Muscle of leg (tissue), 11 donors: ENCODE measurements around the gene TMPRSS6. TPM values are rescaled to one million over a fixed set of nuclear protein-coding genes. Genes with fewer than 3 reads are reported as not detected.

ENCODE experiments used
- DNase-seq: peaks from one replicate; pipeline ENCODE4 v3.0.0; 2013
- H3K27ac ChIP-seq: one replicate; pipeline ENCODE4 v1.5.1; 2013; ENCODE audit warnings: mild to moderate bottlenecking, low read length, control low read depth
- H3K27me3 ChIP-seq: one replicate; pipeline ENCODE4 v1.6.1; 2013; ENCODE audit warnings: low read length; ENCODE audit not compliant: control insufficient read depth, insufficient read depth
- H3K36me3 ChIP-seq: one replicate; pipeline ENCODE4 v1.6.1; 2013; ENCODE audit warnings: low read length; ENCODE audit not compliant: control insufficient read depth, insufficient read depth
- H3K4me1 ChIP-seq: one replicate; pipeline ENCODE4 v1.6.1; 2013; ENCODE audit warnings: low read length; ENCODE audit not compliant: control insufficient read depth, insufficient read depth
- H3K4me3 ChIP-seq: one replicate; pipeline ENCODE4 v1.5.1; 2013; ENCODE audit warnings: low read length, control low read depth
- H3K9me3 ChIP-seq: replicated peaks from 2 replicates; pipeline ENCODE4 v1.6.1; 2013; ENCODE audit warnings: low read depth, low read length; ENCODE audit not compliant: control insufficient read depth
- WGBS: methylation state at CpG from one replicate; pipeline ENCODE4 v1.1.5; 2013; ENCODE audit warnings: missing lambda C conversion rate; ENCODE audit not compliant: insufficient coverage; 5-methylcytosine and 5-hydroxymethylcytosine counted together
- polyA plus RNA-seq, 8 donors: library from polyadenylated mRNA; unstranded; fragments of 120-200 nt; gene quantifications; one replicate each; pipeline versions ENCODE4 v1.2.1 to v1.2.3, GENCODE V29; 2013; ENCODE audit warnings: inconsistent platforms in 1 of 8, low replicate concordance in 1 of 8; ENCODE audit not compliant: insufficient read length in 8 of 8, insufficient read depth in 1 of 8
- total RNA-seq: library from RNA; stranded (reverse); fragments of 120-200 nt; gene quantifications from one replicate; pipeline ENCODE4 v1.2.4, GENCODE V29; 2013

TMPRSS6 gene
- total and polyA plus RNA-seq, 9 donors, result 0.04 to 0.18 (median 0.11) TPM; not detected in 1

DNA sequence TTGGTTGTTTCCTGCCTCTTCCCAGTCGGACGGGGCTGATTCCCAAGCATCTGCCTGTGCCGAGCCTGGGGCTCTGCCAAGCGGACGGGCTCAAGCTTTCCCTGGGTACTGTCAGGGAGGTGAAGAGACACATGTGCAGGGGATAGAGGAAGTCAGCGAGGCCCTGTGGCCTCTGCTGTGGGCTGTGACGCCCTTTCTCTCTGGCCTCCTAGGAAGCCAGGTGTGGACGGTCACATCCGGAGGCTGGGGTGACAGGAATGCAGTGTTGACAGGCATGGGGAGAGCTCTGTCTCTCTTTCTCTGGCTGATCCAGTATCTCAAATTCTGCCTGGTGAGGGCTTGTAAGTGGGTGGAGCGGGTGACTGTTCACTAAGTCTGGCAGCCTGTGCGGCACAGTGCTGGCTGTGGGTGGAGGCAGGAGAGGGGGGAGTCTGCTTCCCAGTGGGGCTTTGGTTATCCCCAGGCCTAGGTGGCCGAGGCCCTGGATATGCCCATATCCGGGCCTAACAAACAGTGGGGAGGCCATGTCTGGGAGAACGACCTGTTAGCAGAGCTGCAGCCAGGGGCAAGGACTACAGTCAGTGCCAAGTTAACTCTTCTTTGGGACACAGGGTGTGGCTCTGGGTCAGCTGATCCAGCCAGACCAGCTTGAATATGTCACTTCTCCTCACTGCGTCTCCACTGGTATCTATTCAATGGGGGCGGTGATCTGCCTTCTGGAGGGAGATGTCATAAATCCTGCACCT is 56.0 kb downstream of the TMPRSS6 start:
- WGBS, result 69% methylated on average over 13 of the region's 16 CpGs
- Histone ChIP-seq H3K4me3 (no peak overlapping the region), H3K4me1 (peaks cover 28% of the 10 kb centered on the region), H3K27ac (peak overlapping the region; percentile 75), H3K9me3 (no peaks in the 10 kb centered on the region), H3K27me3 (no peaks in the 10 kb centered on the region), H3K36me3 (peaks cover 28% of the 10 kb centered on the region)
- peak; percentile 48 for DNase-seq

DNA sequence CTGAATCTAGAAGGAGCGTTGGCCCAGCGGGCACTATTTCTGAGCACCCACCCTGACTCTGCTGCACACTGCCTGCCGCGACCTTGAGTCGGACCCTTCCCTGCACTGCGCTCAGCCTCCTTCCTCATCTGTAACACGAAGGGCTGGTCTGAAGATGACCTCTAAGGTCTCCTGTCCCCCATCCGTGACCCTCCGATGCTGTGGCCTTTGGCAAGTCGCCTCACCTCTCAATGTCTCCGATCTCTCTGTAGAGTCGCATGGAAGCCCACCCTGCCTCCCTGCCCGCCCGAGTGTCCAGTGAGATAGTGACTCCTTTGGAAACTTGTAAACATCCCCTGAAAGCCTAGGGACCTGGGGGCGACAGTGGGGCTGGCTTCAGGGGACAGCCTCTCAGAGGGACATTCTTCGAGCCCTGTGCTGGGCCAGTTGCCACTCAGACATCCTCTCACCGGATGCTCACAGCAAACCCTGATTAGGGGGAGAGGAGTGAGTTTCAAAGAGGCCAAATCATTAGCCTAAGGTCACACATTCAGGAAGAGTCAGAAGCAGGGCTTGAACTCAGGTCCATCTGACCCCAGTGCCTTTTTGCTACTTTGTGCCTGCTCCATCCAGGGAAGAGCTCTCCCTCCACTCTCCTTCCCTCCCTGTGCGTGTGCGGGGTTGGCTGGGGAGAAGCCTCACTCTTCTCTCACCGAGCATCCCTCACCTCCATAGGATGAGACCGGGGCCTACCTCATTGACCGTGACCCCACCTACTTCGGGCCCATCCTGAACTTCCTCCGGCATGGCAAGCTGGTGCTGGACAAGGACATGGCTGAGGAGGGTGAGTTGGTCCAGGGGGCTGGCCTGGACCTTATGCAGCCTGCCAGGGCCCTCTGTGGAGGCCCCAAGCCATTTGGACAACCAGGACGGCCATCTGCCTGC is 56.9 kb downstream of the TMPRSS6 start:
- H3K27me3 ChIP-seq, result no peaks in the 10 kb centered on the region
- H3K9me3 ChIP-seq, result no peaks in the 10 kb centered on the region
- WGBS, result 62% methylated on average over 18 of the region's 25 CpGs
- peak overlapping the region; percentile 75 for H3K27ac ChIP-seq
- peaks cover 24% of the 10 kb centered on the region for H3K36me3 ChIP-seq
- H3K4me3 ChIP-seq, result peak overlapping the region; percentile 53
- DNase-seq, result no peak
- peaks cover 28% of the 10 kb centered on the region for H3K4me1 ChIP-seq

DNA sequence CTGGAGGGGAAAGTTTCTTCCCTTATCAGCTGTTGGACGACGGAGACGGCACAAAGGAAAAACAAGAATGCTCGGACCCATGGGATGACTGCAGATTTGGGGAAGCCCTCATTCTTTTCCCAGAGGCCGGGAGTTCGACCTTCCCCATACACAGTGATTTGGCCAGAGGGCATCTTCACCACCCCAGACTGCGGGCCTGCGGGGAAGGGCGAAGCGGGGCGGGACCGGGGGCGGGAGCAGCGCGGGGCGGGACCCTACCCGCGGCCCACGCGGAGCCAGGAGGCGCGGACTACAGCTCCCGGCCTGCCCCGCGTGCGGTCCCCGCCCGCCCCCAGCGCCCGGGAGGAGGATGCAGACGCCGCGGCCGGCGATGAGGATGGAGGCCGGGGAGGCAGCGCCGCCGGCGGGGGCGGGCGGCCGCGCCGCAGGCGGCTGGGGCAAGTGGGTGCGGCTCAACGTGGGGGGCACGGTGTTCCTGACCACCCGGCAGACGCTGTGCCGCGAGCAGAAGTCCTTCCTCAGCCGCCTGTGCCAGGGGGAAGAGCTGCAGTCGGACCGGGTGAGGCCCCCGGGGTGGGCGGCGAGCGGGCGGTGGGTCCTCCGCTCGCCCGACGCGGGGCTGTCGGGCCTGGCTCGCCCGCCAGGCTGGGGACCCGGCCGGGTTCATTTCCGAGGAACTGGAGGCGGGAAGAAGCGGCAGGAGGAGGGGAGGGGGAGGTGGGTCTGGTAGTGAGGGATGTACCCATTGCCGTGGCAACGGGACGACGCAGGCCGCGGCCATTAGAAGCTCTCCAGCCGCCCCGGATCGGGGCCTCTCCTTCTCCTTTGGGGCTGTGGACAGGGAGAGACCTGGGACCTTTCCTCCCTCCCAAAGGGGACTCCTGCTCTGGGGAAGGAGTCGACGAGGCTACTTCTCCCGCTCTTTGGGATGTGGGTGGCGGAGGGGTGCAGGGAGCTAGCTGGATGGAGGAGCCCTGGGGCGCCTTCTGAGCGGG is 57.8 kb downstream of the TMPRSS6 start, which contains the start of gene KCTD17:
Gene KCTD17 (plus strand): TSS at position 352 of the 995 bp plus-strand sequence. CDS start 19 bp downstream, at position 371.
- H3K4me3 ChIP-seq, result peak within 1 kb of the TSS; percentile 53
- H3K9me3 ChIP-seq, result no peaks in the 10 kb centered on the region
- H3K36me3 ChIP-seq, result peaks cover 15% of the 10 kb centered on the region
- peaks cover 32% of the 10 kb centered on the region for H3K4me1 ChIP-seq
- DNase-seq, result peak; percentile 88
- peak within 1 kb of the TSS; percentile 3 for H3K27ac ChIP-seq
- no peaks in the 10 kb centered on the region for H3K27me3 ChIP-seq
- 1% methylated on average over 79 of the region's 89 CpGs for WGBS

DNA sequence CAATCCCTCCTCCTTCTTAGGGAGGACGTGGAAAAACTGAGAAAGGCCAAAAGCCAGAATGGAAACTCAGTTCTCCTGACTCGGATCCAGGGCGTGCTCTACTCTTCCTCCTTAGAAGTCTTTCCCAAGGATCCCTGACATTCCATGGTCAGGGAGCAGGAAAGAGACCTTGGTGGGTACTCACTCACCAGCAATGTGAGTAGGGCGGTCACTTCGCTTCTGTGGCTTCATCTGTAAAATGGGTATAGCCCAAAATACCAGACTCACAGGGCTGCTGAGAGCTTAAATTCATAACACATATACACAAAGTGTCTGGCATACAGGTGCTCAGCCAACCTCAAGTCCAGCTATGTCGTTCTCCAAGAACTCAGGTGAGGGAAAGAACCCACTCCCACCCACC is 58.6 kb downstream of the TMPRSS6 start:
- Histone ChIP-seq H3K4me3 (no peak overlapping the region), H3K9me3 (no peaks in the 10 kb centered on the region), H3K27ac (no peak overlapping the region), H3K4me1 (peaks cover 33% of the 10 kb centered on the region), H3K36me3 (peaks cover 9% of the 10 kb centered on the region), H3K27me3 (no peaks in the 10 kb centered on the region)
- DNase-seq, result no peak
- 80% methylated on average over 1 of the region's 6 CpGs for WGBS

DNA sequence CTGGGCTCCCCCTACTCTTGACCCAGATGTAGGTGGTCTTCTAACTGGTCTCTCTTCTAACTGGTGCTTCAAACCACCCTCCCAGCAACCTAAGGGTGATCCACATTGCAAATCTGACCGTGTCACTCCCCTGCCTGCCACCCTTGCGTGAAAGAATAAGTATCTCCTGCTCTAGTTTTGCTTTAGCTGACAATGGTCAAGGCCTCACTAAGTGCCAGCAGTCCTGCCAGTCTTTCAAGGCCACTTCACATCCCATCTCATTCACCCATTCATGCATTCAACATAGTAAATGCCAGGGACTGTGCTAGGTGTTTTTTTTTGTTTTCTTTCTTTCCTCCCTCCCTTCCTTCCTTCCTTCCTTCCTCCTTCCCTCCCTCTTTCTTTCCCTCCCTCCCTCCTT is 60.3 kb downstream of the TMPRSS6 start:
- no peak for DNase-seq
- Histone ChIP-seq H3K27me3 (no peaks in the 10 kb centered on the region), H3K27ac (no peak overlapping the region), H3K36me3 (no peaks in the 10 kb centered on the region), H3K4me3 (no peak overlapping the region), H3K4me1 (peaks cover 30% of the 10 kb centered on the region), H3K9me3 (no peaks in the 10 kb centered on the region)
- WGBS, result 66% methylated on average over 2 of the region's 2 CpGs

DNA sequence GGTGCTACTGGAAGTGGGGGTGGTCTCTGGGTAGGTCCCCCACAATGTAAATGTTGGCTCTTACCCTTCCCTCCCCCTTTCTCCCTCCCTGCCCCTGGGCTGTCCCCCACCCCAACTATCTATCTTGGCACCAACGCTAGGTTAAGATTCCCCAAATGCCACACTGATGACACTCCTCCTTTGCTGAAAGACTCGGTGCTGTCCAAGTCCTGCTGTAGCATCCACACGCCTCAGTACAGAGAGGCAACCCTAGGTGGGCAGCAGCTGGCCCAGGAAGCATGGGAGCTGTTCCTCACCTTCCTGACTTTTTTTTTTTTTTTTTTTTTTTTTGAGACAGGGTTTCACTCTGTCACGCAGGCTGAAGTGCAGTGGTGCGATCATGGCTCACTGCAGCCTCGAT is 61.4 kb downstream of the TMPRSS6 start:
- Histone ChIP-seq H3K27me3 (peaks cover 2% of the 10 kb centered on the region), H3K4me1 (peaks cover 30% of the 10 kb centered on the region), H3K9me3 (no peaks in the 10 kb centered on the region), H3K27ac (no peak overlapping the region), H3K36me3 (no peaks in the 10 kb centered on the region), H3K4me3 (no peak overlapping the region)
- 73% methylated on average over 4 of the region's 6 CpGs for WGBS
- no peak for DNase-seq

DNA sequence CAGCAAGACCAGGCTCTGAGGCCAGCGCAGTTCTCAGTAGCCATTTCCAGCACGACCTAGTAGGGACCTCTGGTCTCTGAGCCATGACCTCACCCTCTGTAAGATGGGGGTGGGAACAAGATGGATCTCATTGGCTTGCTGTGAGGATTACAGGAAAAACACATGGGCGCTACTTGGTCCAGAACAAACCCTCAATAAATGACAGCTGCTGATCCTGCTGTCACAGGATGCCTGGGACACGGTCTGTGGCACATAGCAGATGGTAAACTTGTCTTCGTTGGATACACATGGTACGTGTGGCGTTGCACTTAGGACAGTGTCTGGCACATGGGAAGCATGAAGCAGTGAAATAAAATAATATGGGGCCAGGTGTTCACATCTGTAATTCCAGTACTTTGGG is 62.5 kb downstream of the TMPRSS6 start:
- 63% methylated on average over 6 of the region's 7 CpGs for WGBS
- H3K9me3 ChIP-seq, result no peaks in the 10 kb centered on the region
- no peak for DNase-seq
- H3K27ac ChIP-seq, result no peak overlapping the region
- H3K27me3 ChIP-seq, result peaks cover 4% of the 10 kb centered on the region
- no peaks in the 10 kb centered on the region for H3K36me3 ChIP-seq
- peaks cover 22% of the 10 kb centered on the region for H3K4me1 ChIP-seq
- H3K4me3 ChIP-seq, result no peak overlapping the region

DNA sequence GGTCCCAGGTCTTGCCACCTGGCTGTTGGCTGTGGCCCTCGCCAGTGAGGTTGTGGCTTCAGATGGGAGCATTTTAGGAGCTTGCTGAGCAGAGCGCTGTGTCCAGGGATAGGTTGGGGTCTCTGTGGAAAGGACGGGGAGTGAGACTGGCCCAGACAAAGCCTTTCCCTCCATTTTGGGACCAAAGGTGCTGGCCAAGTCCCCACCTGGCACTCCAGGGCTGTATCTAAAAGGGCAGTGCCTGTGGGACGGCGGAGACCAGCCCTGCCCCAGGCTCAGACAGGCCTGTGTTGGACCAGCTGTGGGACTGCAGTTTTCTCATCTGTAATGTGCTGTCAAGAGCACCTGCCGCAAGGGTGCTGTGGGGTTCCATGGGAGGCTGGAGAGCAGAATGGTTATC is 62.9 kb downstream of the TMPRSS6 start:
- Histone ChIP-seq H3K9me3 (no peaks in the 10 kb centered on the region), H3K36me3 (no peaks in the 10 kb centered on the region), H3K27ac (no peak overlapping the region), H3K4me1 (peaks cover 20% of the 10 kb centered on the region), H3K27me3 (peaks cover 4% of the 10 kb centered on the region), H3K4me3 (no peak overlapping the region)
- no peak for DNase-seq
- WGBS, result 87% methylated on average over 6 of the region's 6 CpGs

DNA sequence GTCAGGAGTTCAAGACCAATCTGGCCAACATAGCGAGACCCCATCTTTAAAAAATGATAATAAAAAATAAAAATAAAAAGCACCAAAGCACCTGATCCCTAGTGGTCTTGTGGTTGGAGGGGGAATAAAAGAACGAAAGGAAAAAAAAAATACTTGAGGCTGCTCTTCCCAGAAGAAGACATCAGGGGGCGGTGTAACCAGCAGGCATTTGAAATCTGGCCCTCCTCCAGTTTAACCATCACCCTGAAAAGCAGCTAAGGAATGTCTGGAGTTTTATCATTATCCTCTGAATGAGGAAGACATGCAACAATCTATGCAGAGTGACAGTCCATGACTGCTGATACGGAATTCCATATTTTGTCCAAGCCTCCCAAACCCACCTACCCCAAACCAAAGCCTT is 63.6 kb downstream of the TMPRSS6 start:
- H3K27me3 ChIP-seq, result peaks cover 4% of the 10 kb centered on the region

More for the DNA sequence above, 63.6 kb downstream of the TMPRSS6 start:
- DNase-seq, result no peak
- no peak overlapping the region for H3K27ac ChIP-seq
- no peaks in the 10 kb centered on the region for H3K9me3 ChIP-seq
- H3K4me1 ChIP-seq, result peaks cover 20% of the 10 kb centered on the region
- no CpG with 5 or more reads among the region's 4 CpGs for WGBS
- H3K36me3 ChIP-seq, result no peaks in the 10 kb centered on the region
- no peak overlapping the region for H3K4me3 ChIP-seq
